HG03520 (cell line): ENCODE results near the gene PAK6.

Experiments used
- ATAC-seq: cut with Tn5 transposase; IDR thresholded peaks from one replicate; pipeline ENCODE4 v1.9.1; 2021; ENCODE audit warnings: mild to moderate bottlenecking, moderate library complexity; ENCODE audit not compliant: unreplicated experiment

PAK6 gene

DNA sequence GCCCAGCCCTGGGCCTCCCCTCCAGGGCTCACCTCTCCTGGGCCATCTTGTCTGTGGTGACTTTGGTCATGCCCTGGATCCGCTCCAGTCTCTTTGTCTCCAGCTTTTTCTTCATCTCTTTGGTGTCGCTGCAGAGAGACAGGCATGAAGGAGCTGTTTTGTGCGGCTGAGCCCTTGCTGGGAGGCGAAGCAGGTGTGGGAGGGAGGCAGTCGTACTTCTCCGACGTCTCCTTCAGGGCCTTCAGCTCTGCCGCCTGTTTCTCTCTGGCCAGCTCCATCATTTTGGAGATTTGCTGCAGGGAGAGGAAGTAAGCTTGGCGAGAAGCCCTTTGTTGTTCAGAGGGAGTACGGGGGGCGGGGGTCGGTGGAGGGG lies 51.7 kb downstream of the PAK6 start:
- ATAC-seq: no peak

DNA sequence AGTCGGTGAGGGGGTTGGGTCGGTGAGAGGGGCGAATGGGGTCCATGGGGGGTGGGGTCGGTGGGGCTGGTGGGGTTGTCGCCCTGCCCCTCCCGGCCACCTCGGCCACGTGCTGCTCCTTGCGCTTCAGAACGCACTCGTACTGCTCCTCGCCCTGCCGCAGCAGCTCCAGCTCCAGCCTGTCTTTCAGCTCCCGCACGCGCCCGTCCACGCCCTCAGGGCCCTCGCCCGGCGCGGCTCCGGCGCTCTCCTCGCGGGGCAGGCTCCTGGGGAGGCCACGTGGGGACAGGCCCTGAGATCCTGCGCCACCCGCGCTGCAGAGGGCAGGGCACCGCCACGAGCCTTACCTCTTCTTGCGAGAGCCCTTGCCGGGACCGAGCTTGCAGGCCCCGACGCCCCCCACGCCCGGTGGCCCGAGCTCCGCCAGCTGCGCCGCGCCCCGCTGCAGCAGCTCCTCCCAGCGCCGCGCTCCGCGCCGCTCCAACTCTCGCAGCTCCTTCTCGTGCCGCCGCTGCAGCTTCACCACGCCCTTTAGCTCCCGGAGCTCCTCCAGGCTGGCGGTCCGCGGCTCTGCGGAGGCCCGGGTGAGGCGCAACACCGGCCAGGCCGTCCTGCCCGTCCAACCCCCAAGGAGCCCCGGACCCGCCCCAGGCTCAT lies 52.2 kb downstream of the PAK6 start:
- no peak for ATAC-seq

GRCh38 chr15:40292246-40292645 lies 53.4 kb downstream of the PAK6 start:
- ATAC-seq: no peak

GRCh38 chr15:40293006-40293405 lies 54.1 kb downstream of the PAK6 start:
- no peak for ATAC-seq

GRCh38 chr15:40293905-40294895 lies 55.3 kb downstream of the PAK6 start:
- ATAC-seq: no peak

- no peak for ATAC-seq
Observed at GRCh38 chr15:40295297-40295696, 56.4 kb downstream of the PAK6 start.

DNA sequence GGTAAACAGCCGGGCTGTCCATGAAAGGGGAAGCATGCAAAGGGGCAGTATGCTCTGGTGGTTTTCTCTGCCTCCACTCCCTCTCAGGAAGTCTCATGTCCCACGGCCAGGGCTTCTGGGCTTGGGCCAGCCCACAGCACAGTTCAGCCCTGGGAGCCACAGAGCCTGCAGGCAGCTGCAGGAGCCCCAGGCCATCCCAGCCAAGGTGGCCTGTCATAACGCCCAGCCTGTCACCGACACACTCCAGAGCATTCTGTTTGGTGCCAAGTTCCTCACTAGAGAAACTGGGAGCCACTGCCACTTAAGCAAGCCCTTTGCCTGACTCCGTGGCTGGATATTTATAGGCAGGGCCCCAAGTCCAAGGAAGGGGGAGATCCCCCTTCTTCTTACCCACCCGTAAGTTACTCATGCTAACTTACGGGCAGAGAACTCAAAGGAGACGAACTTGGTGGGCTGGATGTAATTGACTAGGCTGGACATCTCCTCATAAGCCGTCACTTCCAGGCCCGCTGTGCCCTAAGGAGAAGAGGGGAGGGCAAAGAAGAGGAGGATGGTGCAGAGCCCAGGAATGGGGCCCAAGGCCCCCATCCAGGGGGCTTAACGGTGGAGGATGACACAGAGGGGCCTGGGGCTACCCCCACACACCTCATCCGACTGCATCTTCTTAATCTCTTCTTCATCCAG lies 57.2 kb downstream of the PAK6 start:
- no peak for ATAC-seq

DNA sequence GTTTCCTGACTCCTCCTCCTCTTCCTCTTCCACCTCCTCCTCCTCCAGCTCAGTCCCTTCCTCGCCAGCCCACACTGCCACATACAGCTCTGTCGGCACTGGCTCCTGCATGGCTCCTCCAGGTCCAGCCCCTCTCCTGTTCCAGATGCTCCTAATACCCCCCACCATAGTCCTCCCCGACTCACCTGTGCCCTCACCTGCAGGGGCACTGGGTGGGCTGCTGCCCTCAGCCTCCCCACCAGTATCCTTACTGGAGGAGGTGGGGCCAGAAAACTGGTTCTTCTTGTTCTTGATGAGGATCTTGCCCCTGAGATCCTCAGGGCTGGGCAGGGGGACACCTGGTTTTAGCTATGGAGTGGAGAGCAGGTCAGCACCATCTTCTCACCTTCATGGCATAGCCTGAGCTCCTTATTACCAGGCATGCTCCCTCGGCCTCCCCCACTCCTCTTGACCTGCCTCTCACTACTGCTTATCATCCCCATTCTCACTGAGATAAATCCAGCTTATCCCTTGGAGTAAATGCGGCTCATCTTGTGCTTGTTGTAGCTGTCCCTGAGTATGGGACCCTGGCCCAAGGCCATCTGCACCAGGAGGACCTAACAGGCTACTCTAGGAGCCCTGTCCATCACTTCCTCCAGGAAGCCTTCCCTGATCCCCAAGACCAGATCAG lies 57.8 kb downstream of the PAK6 start:
- ATAC-seq: no peak

- ATAC-seq: no peak
Observed at GRCh38 chr15:40297356-40297755, 58.5 kb downstream of the PAK6 start.

DNA sequence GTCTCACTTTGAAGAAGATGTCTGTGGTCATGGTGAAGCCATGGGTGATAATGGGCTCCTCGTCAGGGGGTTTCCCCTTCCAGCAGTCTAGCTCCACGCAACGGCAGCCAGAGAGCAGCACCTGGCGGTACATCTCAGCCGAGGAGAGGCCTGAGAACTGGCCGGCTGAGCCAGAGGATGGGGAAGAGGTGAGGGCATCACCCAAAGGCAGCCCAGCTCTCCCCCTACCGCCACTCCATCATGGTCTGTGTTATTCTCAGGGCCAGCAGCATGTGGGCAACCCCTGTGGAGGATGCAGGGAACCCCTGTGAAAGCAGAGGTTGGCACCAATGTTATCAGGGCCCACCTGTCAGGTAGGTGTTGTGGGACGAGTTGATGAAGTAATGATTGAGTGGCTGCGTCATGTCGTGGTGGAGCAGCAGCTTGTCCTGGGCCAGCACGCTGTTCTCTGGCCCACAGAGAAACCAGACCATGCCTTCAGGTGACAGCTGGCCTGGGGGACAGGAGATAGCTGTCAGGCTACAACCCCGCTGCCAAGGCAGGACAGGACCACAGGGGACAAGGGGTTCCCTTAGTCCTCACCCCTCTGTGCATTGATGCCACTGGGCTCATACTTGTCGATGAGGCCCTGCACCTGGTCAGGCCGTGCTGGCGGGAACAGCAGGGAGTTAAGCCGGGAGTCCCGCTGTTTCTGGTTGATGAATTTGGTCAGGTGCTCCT lies 59.5 kb downstream of the PAK6 start:
- no peak for ATAC-seq

DNA sequence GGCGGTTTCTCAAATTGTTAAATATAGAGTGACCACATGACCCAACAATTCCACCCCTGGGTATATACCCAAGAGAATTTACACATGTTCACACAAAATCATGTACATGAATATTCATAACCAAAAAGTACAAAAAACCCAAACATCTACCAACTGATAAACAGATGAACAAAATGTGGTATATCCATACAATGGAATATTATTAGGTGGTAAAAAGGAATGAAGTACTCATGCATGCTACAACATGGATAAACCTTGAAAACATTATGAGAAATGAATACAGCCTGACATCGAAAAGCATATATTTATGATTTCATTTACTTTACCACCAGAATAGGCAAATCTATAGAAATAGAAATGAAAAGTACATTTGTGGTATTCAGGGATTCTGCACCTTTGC lies 61.5 kb downstream of the PAK6 start:
- no peak for ATAC-seq

DNA sequence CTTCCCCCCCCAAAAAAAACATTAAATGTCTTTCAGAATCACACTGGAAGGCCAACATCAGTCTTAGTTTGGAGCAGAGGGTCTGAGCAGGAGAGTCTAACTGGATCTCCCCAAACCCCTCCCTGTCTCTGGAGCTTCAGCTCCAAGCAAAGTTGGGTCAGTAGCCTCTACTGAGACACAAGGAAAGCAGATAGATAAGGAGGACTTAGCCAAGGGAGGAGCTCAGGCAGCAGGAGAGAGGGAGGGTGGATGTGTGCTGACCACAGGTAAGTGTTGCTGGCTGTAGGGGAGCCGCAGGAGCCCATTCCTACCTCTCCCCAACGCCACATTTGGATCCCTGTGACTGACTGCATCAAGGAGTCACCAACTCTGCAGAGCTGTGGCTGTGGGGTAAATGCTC lies 61.9 kb downstream of the PAK6 start:
- no peak for ATAC-seq

GRCh38 chr15:40301467-40302179 lies 62.8 kb downstream of the PAK6 start:
- no peak for ATAC-seq

- ATAC-seq: no peak
Observed at GRCh38 chr15:40302288-40302886, 63.5 kb downstream of the PAK6 start.

GRCh38 chr15:40302981-40303380 lies 64.1 kb downstream of the PAK6 start:
- ATAC-seq: no peak

- no peak for ATAC-seq
Observed at GRCh38 chr15:40303576-40303975, 64.7 kb downstream of the PAK6 start.

DNA sequence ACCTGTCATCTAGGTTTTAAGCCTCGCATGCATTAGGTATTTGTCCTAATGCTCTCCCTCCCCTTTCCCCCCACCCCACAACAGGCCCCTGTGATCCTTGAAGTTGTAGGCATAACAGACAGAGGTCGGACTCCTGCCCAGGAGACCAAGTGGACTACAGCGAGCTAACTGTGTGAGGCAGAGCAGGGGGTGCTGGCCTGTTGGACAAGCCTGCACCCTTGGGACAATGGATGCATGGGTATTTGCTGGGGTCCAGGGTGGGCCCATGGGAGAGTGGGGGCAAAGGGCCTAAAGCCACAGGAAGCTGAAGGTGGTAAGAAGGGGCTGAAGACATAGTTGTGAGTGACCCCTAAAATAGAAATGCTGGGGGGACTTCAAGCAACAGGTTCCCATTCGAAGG lies 66.4 kb downstream of the PAK6 start:
- no peak for ATAC-seq

- no peak for ATAC-seq
Observed at GRCh38 chr15:40306371-40306770, 67.5 kb downstream of the PAK6 start.

- ATAC-seq: no peak
Observed at GRCh38 chr15:40306908-40307307, 68.0 kb downstream of the PAK6 start.
